ENCODE data around the gene RGS7.
"Not testable (repeated sequence)": the region's sequence is repeated elsewhere in the genome, so short reads cannot be mapped to it uniquely, and the experiment has no call there.

RGS7 gene

GRCh38 chr1:240816472-240816871 lies 540.5 kb downstream of the RGS7 start:
- no peak for DNase-seq

- no peak for DNase-seq
These were observed 543.3 kb downstream of the RGS7 start for GRCh38 chr1:240813720-240814119.

DNA sequence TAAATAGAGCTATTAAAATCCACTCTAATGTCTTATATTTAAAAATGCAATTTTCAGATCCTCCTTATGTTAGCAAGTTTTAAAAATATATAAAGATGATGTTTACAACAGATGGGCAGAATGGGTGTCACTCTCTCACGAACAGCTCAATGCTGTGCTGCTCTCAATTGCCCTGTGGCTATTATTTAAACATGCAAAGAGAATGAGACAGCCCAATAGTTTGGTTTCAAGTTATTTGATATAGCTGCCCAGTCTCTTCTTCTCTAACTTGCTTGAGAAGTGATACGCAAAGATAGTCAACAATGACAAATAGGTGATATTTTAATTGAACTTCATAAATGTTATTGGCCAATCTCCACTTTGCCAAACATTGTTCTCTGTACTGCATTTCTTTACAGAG lies 545.7 kb downstream of the RGS7 start:
- DNase-seq, result no peak

DNA sequence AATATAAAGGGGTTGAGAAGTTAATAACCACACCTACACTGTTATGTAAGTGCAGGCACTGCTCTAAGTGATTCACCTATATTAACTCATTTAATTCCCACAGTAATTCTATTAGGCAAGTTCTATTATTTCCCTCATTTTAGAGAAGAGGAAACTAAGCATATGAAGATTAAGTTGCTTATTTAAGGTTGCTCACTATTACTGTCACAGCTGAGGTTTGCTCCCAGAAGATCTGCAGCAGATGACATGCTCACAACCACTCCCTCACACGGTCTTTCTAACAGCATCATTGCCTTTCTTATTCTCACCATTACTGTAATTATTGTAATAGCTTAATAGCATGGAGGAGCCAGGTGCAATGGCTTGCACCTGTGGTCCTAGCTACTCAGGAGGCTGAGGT lies 548.6 kb downstream of the RGS7 start:
- DNase-seq, result no peak

GRCh38 chr1:240806200-240806745 lies 550.7 kb downstream of the RGS7 start:
- no peak for DNase-seq

DNA sequence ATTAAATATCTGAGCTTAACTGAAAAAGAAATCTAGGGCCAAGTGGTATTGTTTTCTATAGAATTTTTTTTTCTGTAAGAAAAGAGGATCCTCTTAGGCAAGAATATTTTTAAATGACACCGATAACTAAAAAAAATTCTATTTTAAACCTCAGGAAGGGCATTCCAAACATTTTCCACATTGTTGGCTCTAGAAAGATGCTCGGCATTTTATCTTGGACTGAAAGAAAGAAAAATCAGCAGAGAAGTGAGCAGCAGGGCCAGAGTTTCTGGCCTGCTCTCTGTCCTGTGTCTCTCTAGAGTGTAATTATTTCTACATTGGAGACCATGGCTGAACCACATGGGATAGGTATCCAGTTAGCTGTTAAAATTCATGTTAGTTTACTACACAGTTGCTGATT lies 552.5 kb downstream of the RGS7 start:
- DNase-seq, result no peak

DNA sequence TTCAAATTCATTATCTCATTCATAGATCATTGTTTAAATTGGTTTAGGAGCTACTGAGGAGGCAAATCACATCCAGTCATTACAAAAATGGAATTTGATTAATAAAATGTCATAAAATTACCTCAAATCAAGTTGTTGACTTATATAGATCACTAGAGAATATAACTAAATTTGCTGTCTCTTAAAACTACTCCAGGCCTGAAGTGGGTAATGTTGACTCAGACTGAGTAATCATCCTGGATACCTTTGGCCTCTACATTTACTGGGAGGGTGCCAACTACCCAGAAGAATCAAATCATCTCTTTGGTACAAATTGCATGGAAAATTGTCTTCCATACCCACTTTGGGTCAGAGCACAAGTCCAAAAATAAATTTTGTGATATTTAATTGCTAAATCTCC lies 553.9 kb downstream of the RGS7 start:
- no peak for DNase-seq

GRCh38 chr1:240802271-240802670 lies 554.7 kb downstream of the RGS7 start:
- DNase-seq, result no peak

GRCh38 chr1:240801442-240801841 lies 555.6 kb downstream of the RGS7 start:
- no peak for DNase-seq

DNA sequence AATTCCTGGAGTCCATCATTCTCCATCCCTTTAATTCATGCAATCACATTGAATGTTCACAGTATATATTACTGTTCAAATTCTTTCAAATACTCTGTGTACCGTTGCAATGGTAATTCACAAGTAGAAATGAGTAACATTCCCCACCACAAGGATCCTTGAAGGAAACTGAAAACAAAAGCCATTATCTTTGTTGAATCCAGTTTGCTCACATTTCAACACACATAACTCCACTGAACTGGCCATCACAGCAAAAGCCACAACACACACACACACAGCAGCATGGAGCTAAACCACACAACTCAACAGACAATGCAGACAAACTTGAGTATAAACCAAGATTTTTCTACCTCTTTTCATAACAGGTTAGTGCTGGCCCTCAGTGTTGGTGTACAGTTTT lies 556.7 kb downstream of the RGS7 start:
- DNase-seq, result no peak

DNA sequence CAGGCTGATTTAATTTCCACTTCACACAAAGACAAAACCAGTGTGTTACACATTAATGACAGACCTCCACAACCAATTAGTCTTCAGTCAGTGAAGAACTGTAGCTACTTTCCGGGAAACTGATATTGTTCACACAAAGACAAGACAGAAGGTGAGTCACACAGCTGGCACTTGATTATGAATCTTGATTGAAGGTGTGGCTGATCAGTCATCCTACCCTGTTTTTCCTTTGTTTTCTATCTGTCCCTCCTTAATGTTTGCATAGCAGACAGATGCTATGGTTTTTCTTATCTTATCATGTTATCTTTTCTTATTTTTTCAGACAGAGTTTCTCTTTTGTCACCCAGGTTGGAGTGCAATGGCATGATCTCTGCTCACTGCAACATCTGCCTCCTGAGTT lies 560.0 kb downstream of the RGS7 start:
- no peak for DNase-seq

DNA sequence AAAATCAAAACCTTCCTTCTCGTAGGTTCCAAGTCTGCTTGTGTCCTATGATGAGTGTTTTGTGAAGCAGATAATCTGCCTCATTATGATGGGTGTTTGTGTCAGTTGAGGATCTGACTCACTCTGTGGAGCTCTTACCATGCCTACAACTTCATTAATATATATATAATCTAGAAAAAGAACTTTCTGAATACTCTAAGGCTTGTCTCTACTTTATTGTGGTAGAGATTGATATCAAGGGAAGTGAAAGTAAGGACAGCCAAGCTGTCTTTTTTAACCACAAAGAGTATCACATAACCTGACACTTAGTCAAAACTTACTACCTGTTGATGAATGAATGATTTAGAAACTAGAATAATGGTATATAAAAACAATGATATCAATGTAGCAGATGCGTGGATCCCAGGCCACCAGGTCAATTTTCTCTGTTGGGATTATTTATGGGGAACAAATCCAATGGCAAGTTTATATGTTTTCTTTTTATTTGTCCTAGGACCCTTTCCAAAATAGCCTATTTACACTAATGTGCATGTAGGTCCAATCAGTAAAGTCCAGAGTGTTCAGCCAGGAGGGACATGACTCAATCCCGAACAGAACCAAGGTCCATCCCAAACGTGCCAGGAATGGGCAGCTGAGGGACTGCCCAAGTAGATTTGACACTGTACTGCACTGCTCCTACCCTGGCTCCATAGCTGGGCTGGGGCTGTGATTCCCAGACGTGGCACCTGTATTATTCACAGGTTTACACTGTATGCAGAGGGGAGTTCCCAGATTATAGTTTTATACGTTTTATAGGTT lies 562.8 kb downstream of the RGS7 start:
- DNase-seq, result no peak

- DNase-seq, result no peak
These were observed 564.0 kb downstream of the RGS7 start for GRCh38 chr1:240792915-240793529.

- no peak for DNase-seq
These were observed 566.1 kb downstream of the RGS7 start for GRCh38 chr1:240790856-240791255.

GRCh38 chr1:240786880-240787279 lies 570.1 kb downstream of the RGS7 start:
- DNase-seq, result no peak

GRCh38 chr1:240784776-240785175 lies 572.2 kb downstream of the RGS7 start:
- no peak for DNase-seq

DNA sequence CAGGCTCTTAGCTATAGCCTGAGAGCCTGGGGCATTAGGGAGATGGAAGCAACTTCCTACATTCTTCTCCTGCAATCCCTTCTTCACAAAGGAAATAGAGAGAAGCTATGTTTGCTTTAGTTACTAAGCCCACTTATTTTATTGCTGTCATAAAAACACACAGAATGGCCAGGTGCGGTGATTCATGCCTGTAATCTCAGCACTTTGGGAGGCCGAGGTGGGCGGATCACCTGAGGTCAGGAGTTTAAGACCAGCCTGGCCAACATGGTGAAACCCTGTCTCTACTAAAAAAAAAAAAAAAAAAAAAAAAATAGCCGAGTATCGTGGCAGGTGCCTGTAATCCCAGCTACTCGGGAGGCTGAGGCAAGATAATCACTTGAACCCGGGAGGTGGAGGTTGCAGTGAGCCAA lies 573.3 kb downstream of the RGS7 start:
- not testable (repeated sequence) for DNase-seq

DNA sequence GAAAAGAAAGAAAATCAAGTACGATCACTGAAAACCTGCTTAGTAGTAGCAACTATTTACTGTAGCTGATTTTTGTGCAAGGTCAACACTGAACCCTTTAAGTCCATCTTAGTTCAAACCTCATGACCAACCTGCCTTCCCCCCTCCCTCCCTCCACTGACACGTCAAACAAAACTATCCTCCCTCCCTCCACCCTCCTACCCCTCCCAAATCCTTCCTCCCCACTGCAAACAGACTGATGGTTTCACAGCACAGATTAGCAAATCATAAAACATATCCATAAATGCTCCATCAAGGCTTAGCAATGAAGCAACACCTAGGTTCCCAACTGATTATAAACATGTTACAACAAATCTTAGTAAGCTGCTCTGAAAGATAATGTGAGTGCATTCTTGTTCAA lies 580.8 kb downstream of the RGS7 start:
- no peak for DNase-seq

GRCh38 chr1:240772131-240772530 lies 584.9 kb downstream of the RGS7 start:
- DNase-seq, result no peak

- no peak for DNase-seq
These were observed 585.6 kb downstream of the RGS7 start for GRCh38 chr1:240771450-240771849.

GRCh38 chr1:240768979-240769378 lies 588.0 kb downstream of the RGS7 start:
- no peak for DNase-seq

DNA sequence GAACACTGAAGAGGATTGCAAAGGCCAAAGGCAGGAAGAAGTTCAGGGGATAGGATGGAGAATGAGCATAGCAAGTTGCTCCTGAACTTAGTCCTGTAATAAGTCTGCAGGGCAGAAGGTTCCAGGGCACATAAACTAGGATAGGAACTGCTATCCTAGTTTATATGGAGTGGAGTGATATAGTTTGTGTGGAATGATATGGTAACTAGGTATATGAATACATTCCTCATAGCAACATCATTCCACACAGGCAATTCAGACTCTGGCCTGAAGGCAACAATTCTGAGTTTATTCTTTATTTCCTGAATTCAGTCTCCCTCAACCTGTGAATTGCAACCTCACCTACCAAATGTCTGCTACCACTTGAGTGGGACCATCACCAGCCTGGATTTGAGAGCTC lies 590.2 kb downstream of the RGS7 start:
- no peak for DNase-seq

DNA sequence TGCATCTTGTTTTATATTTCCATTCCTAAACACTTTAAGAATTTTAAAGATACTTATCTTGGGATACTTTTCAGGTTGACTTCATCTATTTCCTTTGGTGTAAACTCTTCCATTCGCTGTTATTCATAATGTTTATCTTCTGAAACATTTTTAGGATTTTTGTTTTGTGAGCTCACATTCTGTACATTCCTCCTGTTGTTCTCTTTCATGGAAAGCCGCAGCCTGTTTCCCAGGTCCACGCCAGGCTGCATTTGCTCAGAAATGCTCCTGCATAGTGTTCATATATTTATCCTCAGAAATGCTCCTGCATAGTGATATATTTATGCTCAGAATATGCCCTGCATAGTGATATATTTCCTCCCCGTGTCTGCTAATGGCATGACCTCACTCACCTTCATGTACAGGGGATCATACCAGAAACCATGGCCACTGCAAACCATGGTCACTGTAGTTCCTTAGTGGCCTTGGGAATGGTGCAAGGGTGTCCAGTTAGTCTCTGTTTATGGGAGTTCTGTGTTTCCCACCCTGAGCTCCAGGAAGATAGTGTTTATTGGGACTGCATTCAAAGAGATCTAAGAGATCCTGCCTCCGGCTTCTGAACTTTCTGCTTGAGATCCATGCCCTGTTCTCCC lies 591.2 kb downstream of the RGS7 start:
- no peak for DNase-seq

- DNase-seq, result no peak
These were observed 593.2 kb downstream of the RGS7 start for GRCh38 chr1:240763771-240764170.
